ENCODE results near the gene GIT2. TPM values are rescaled to one million over a fixed set of nuclear protein-coding genes. Genes with fewer than 3 reads are reported as not detected.
A peak's percentile ranks its signal among the peaks of the same experiment; 100 is the strongest.

Gene GIT2
- total and polyA plus RNA-seq, 2 of the 13 experiments (the other 11 are each of a cell fraction or from before 2014, with no cell fraction given): 18.4 to 19.8 TPM

DNA sequence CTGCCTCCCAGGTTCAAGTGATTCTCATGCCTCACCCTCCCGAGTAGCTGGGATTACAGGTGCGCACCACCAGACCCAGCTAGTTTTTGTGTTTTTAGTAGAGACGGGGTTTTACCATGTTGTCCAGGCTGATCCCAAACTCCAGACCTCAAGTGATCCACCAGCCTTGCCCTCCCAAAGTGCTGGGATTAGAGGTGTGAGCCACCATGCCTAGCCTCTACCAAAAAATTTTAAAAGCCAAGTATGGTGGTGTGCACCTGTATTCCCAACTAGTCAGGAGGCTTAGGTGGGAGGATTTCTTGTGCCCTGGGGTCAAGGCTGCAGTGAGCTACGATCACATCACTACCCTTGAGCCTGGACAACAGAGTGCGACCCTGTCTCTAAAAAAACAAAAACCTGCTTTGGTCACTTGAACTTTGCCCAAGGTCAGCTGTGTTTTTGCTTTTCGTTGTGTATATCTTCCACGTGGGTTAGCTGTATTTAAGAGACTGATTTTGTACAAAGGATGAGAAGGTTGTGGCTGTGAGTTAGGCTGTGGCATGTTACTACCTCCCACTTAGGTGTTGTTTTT lies 39.5 kb upstream of the GIT2 start (continued):
- peak; percentile 89 for TF ChIP-seq RXRB (CRISPR knock-in tag; IDR thresholded peaks at IDR 0.05; ENCODE audit: borderline replicate concordance)
- no peak for TF ChIP-seq HCFC1 (IDR thresholded peaks at IDR 0.05; ENCODE audit: low read depth, low read length)
- TF ChIP-seq, protein P1, sequence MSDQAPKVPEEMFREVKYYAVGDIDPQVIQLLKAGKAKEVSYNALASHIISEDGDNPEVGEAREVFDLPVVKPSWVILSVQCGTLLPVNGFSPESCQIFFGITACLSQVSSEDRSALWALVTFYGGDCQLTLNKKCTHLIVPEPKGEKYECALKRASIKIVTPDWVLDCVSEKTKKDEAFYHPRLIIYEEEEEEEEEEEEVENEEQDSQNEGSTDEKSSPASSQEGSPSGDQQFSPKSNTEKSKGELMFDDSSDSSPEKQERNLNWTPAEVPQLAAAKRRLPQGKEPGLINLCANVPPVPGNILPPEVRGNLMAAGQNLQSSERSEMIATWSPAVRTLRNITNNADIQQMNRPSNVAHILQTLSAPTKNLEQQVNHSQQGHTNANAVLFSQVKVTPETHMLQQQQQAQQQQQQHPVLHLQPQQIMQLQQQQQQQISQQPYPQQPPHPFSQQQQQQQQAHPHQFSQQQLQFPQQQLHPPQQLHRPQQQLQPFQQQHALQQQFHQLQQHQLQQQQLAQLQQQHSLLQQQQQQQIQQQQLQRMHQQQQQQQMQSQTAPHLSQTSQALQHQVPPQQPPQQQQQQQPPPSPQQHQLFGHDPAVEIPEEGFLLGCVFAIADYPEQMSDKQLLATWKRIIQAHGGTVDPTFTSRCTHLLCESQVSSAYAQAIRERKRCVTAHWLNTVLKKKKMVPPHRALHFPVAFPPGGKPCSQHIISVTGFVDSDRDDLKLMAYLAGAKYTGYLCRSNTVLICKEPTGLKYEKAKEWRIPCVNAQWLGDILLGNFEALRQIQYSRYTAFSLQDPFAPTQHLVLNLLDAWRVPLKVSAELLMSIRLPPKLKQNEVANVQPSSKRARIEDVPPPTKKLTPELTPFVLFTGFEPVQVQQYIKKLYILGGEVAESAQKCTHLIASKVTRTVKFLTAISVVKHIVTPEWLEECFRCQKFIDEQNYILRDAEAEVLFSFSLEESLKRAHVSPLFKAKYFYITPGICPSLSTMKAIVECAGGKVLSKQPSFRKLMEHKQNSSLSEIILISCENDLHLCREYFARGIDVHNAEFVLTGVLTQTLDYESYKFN (CRISPR knock-in tag; conservative IDR thresholded peaks at IDR 0.05): peak; percentile 91
- TF ChIP-seq ZNF75D (CRISPR knock-in tag; IDR thresholded peaks at IDR 0.05; ENCODE audit: borderline replicate concordance): no peak
- no peak for TF ChIP-seq HIVEP1 (CRISPR knock-in tag; IDR thresholded peaks at IDR 0.05)
- TF ChIP-seq ZNF780A (CRISPR knock-in tag; IDR thresholded peaks at IDR 0.05): no peak
- TF ChIP-seq ZSCAN20 (CRISPR knock-in tag; IDR thresholded peaks at IDR 0.05; ENCODE audit: borderline replicate concordance): no peak
- TF ChIP-seq MATR3 (CRISPR knock-in tag; IDR thresholded peaks at IDR 0.05): no peak
- no peak for TF ChIP-seq ZKSCAN5 (CRISPR knock-in tag; IDR thresholded peaks at IDR 0.05)
- TF ChIP-seq, protein P2, sequence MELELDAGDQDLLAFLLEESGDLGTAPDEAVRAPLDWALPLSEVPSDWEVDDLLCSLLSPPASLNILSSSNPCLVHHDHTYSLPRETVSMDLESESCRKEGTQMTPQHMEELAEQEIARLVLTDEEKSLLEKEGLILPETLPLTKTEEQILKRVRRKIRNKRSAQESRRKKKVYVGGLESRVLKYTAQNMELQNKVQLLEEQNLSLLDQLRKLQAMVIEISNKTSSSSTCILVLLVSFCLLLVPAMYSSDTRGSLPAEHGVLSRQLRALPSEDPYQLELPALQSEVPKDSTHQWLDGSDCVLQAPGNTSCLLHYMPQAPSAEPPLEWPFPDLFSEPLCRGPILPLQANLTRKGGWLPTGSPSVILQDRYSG (CRISPR knock-in tag; IDR thresholded peaks at IDR 0.05): no peak
- no peak for TF ChIP-seq TMF1 (CRISPR knock-in tag; IDR thresholded peaks at IDR 0.05; ENCODE audit: low read depth)
- peak; percentile 83 for TF ChIP-seq ZMYM4 (CRISPR knock-in tag; IDR thresholded peaks at IDR 0.05)
- peak; percentile 79; the same call in 1 of the 2 replicates for TF ChIP-seq ADNP (CRISPR knock-in tag; IDR thresholded peaks at IDR 0.05)
- no peak for TF ChIP-seq WIZ (CRISPR knock-in tag; IDR thresholded peaks at IDR 0.05)
- no peak for TF ChIP-seq EEA1 (CRISPR knock-in tag; IDR thresholded peaks at IDR 0.05; ENCODE audit: borderline replicate concordance)
- TF ChIP-seq ZNF17 (CRISPR knock-in tag; IDR thresholded peaks at IDR 0.05): no peak
- no peak for TF ChIP-seq ZSCAN22 (CRISPR knock-in tag; IDR thresholded peaks at IDR 0.05)
- no peak for TF ChIP-seq DNMT3B (CRISPR knock-in tag; conservative IDR thresholded peaks at IDR 0.05)
- no peak for TF ChIP-seq SMARCE1 (IDR thresholded peaks at IDR 0.05; ENCODE audit: borderline replicate concordance)
- TF ChIP-seq, protein P3, sequence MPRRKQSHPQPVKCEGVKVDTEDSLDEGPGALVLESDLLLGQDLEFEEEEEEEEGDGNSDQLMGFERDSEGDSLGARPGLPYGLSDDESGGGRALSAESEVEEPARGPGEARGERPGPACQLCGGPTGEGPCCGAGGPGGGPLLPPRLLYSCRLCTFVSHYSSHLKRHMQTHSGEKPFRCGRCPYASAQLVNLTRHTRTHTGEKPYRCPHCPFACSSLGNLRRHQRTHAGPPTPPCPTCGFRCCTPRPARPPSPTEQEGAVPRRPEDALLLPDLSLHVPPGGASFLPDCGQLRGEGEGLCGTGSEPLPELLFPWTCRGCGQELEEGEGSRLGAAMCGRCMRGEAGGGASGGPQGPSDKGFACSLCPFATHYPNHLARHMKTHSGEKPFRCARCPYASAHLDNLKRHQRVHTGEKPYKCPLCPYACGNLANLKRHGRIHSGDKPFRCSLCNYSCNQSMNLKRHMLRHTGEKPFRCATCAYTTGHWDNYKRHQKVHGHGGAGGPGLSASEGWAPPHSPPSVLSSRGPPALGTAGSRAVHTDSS (CRISPR knock-in tag; conservative IDR thresholded peaks at IDR 0.05): no peak
- peak; percentile 52; the same call in 1 of the 2 replicates for TF ChIP-seq SPEN (CRISPR knock-in tag; IDR thresholded peaks at IDR 0.05; ENCODE audit: low read depth)
- TF ChIP-seq JARID2 (CRISPR knock-in tag; IDR thresholded peaks at IDR 0.05; ENCODE audit: insufficient replicate concordance): no peak
- no peak for TF ChIP-seq ZNF331 (CRISPR knock-in tag; IDR thresholded peaks at IDR 0.05)
- no peak for TF ChIP-seq CHD2 (IDR thresholded peaks at IDR 0.05; ENCODE audit: low read depth, low read length)
- peak; percentile 93; the same call in 1 of the 2 replicates for TF ChIP-seq ZBTB3 (CRISPR knock-in tag; IDR thresholded peaks at IDR 0.05; ENCODE audit: borderline replicate concordance, low read depth)
- no peak for TF ChIP-seq ZNF234 (CRISPR knock-in tag; conservative IDR thresholded peaks at IDR 0.05)
- no peak for TF ChIP-seq ZNF672 (CRISPR knock-in tag; IDR thresholded peaks at IDR 0.05)
- TF ChIP-seq NCOA2 (CRISPR knock-in tag; IDR thresholded peaks at IDR 0.05): peak; percentile 84; the same call in 1 of the 2 replicates

Data from HepG2 (cell line).